Left hindlimb (tissue), 1 donor: ENCODE measurements around the gene PPP1R1B.

ENCODE experiments used
- DNase-seq: peaks from one replicate; pipeline ENCODE4 v3.0.0-alpha.2; 2018

PPP1R1B gene

GRCh38 chr17:39658346-39658745 lies 31.6 kb downstream of the PPP1R1B start:
- DNase-seq, result no peak

- no peak for DNase-seq
Measured at GRCh38 chr17:39658760-39659159, 32.0 kb downstream of the PPP1R1B start.

- no peak for DNase-seq
Measured at GRCh38 chr17:39659279-39660010, 32.7 kb downstream of the PPP1R1B start.

- DNase-seq, result no peak
Measured at GRCh38 chr17:39660011-39660360, 33.2 kb downstream of the PPP1R1B start.

GRCh38 chr17:39660397-39661385 lies 33.9 kb downstream of the PPP1R1B start:
- no peak for DNase-seq

- no peak for DNase-seq
Measured at GRCh38 chr17:39661744-39662541, 35.2 kb downstream of the PPP1R1B start.

GRCh38 chr17:39662551-39663339 lies 36.0 kb downstream of the PPP1R1B start:
- DNase-seq, result no peak

- no peak for DNase-seq
Measured at GRCh38 chr17:39663340-39663687, 36.6 kb downstream of the PPP1R1B start.

DNA sequence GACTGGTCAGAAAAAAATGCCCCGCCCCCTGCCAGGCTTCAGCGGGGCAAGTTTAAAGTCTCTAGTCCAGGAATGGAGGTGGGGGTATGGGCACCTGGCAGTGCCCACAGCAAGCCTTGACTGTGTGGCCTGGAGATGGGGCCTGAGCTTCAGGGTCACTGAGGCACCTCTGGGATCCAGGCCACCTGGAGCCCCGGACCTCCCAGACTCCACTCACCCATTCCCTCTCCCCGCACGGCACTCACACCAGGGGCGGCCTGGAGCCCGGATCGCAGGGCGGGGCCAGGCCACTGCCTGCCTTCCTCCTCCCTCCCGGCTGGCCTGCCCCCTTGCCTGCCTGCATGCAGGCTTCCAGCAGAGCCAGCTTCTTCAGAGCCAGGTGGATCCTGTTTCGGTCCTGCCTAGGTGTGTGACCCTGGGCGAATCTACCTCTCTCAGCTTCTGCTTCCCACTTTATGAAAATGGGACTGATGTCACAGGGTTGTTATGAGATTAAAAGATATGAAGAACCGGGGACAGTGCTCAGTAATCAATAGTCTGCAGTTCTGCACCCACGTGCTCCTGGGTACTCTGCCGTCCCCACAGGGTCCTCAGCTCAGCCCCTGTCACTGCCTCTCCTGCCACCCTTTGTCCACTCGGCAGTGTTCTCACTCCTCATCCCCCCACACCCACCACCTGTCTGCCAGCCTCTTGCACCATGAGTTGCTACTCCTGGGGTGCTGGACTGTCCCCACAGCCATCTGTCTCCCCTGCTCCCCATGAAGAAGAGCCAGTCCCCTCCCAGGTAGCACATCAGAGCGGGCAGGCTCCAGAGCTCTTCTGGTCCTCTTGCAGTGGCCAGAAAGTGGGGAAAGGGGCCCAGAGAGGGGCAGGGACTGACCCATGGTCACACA lies 37.2 kb downstream of the PPP1R1B start:
- no peak for DNase-seq

DNA sequence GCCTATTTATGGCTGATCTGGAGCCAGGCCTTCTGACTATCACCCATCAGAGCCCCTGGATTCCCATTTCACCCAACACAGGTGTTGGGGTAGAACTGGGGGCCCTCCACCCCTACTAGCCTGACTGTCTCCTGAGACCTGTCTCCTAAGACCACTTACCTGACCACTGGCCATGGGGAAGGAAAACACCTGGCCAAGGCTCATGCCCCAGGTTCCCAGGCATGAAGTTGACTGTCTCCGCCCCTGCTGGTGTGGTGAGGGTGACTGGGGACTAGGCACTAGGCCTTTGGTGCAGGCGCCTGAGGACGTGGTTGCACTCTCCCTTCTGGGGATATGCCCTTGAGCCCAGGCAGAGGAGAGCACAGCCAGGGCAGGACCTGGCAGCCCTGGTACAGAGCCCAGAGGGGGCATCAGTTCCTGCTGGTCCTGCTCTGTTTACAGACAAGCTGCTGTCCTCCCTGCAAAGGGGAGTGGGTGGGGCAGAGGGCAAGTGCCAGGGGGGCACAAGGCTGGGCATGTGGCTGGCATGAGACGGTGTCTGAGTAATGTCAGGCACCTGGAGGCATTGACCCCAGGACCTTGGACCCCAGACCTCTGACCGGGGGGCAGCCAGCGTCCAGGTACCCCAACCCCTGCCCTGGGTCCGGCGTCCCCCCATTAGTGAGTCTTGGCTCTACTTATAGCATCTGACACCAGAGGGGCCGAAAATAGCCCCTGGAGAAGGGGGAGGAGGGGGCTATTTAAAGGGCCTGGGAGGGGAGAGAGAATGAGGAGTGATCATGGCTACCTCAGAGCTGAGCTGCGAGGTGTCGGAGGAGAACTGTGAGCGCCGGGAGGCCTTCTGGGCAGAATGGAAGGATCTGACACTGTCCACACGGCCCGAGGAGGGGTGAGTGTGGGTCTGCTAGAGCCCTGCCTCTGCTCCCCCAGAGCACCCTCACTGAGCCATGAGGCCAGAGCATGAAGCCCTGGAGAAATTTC lies 38.1 kb downstream of the PPP1R1B start, which contains the start of gene TCAP:
Gene TCAP, plus strand, starts transcription at position 769 of the 981 bp plus-strand sequence. Its CDS starts 11 bp downstream, at position 780.
- no peak for DNase-seq

DNA sequence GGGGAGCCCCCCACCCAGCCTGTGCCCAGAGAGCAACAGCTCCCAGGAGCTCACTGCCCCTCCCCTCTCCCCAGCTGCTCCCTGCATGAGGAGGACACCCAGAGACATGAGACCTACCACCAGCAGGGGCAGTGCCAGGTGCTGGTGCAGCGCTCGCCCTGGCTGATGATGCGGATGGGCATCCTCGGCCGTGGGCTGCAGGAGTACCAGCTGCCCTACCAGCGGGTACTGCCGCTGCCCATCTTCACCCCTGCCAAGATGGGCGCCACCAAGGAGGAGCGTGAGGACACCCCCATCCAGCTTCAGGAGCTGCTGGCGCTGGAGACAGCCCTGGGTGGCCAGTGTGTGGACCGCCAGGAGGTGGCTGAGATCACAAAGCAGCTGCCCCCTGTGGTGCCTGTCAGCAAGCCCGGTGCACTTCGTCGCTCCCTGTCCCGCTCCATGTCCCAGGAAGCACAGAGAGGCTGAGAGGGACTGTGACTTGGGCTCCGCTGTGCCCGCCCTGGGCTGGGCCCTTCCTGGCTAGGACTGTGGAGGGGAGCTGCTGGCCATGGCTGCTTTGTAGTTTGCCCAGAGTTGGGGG lies 39.0 kb downstream of the PPP1R1B start:
- DNase-seq, result no peak

- no peak for DNase-seq
Measured at GRCh38 chr17:39666231-39666600, 39.5 kb downstream of the PPP1R1B start.

GRCh38 chr17:39666601-39667261 lies 40.0 kb downstream of the PPP1R1B start:
- DNase-seq, result peak; percentile 44

GRCh38 chr17:39667262-39667944 lies 40.7 kb downstream of the PPP1R1B start:
- DNase-seq, result peak; percentile 47

DNA sequence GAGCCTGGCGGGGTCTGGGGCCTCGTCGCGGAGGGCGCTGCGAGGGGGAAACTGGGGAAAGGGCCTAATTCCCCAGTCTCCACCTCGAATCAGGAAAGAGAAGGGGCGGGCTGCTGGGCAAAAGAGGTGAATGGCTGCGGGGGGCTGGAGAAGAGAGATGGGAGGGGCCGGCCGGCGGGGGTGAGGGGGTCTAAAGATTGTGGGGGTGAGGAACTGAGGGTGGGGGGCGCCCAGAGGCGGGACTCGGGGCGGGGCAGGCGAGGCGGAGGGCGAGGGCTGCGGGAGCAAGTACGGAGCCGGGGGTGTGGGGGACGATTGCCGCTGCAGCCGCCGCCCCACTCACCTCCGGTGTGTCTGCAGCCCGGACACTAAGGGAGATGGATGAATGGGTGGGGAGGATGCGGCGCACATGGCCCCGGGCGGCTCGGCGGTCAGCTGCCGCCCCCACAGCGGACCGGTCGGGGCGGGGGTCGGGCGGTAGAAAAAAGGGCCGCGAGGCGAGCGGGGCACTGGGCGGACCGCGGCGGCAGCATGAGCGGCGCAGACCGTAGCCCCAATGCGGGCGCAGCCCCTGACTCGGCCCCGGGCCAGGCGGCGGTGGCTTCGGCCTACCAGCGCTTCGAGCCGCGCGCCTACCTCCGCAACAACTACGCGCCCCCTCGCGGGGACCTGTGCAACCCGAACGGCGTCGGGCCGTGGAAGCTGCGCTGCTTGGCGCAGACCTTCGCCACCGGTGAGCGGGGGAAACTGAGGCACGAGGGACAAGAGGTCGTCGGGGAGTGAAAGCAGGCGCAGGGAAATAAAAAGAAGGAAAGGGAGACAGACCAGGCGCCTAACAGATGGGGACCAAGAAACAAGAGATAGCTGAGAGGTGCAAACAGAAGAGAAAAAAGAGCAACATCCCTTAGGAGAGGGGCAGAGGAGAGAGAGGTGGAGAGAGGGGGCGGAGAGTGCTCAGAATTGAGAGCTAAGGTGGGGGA lies 41.5 kb downstream of the PPP1R1B start, which contains the start of gene PNMT:
Gene PNMT, plus strand, starts transcription at position 509 of the 980 bp plus-strand sequence. Its CDS starts 23 bp downstream, at position 532.
- peak; percentile 73 for DNase-seq

GRCh38 chr17:39669897-39670735 lies 43.4 kb downstream of the PPP1R1B start:
- DNase-seq, result peak; percentile 23
